PC-3 (cell line): Measurements from ENCODE around the gene SLC23A1. TPM values are rescaled to one million over a fixed set of nuclear protein-coding genes. Genes with fewer than 3 reads are reported as not detected.

ENCODE experiments used
- ATAC-seq: fragments of 200-7000 bp; cut with Tn5 transposase; 2 replicates; pipeline ENCODE4 v1.9.1; 2020; ENCODE audit warnings: mild to moderate bottlenecking, moderate library complexity
- BruUV-seq: library from RNA; stranded (reverse); fragments of 400-500 nt; replicated peaks from 2 replicates; lab custom pipeline; 2021; lab: Mats Ljungman, UMichigan
- CTCF ChIA-PET: fragments of 300-600 bp; sonication (Branson Sonifier 250); formaldehyde crosslinking; loops from one replicate; lab custom pipeline; 2022; ENCODE audit warnings: antibody characterized with exemption; lab: Charles Lee
- POLR2A ChIA-PET: fragments of 300-600 bp; sonication (Branson Sonifier 250); formaldehyde crosslinking; loops from one replicate; lab custom pipeline; 2022; ENCODE audit warnings: antibody characterized with exemption; ENCODE audit not compliant: unreplicated experiment; lab: Charles Lee
- DNase-seq: peaks from one replicate; pipeline ENCODE4 v3.0.0-alpha.2; 2015
- H2AFZ ChIP-seq: fragments of 300-600 bp; sonication (generic); 2 replicates; pipeline ENCODE4 v1.6.0; 2016; ENCODE audit warnings: antibody characterized with exemption, low read length
- H3F3A ChIP-seq: fragments of 300-600 bp; sonication (generic); one replicate; pipeline ENCODE4 v1.6.0; 2017; ENCODE audit warnings: antibody characterized with exemption, low read length, control low read depth, mild to moderate bottlenecking; ENCODE audit not compliant: unreplicated experiment
- H3K27ac ChIP-seq: fragments of 300-600 bp; sonication (generic); 2 replicates; pipeline ENCODE4 v1.5.1; 2016; ENCODE audit warnings: mild to moderate bottlenecking, low read length
- H3K27me3 ChIP-seq: fragments of 300-600 bp; sonication (generic); 2 replicates; pipeline ENCODE4 v1.6.1; 2016; ENCODE audit warnings: low read length, mixed read lengths
- H3K36me3 ChIP-seq: fragments of 300-600 bp; sonication (generic); 2 replicates; pipeline ENCODE4 v1.6.1; 2016; ENCODE audit warnings: low read depth, mixed run types, low read length, mixed read lengths
- H3K4me1 ChIP-seq: fragments of 300-600 bp; sonication (generic); 2 replicates; pipeline ENCODE4 v1.5.1; 2016; ENCODE audit warnings: low read length; ENCODE audit not compliant: insufficient read depth
- H3K4me2 ChIP-seq: fragments of 300-600 bp; sonication (generic); 2 replicates; pipeline ENCODE4 v1.6.0; 2016; ENCODE audit warnings: low read length
- H3K4me3 ChIP-seq: fragments of 300-600 bp; sonication (generic); 2 replicates; pipeline ENCODE4 v1.5.1; 2016; ENCODE audit warnings: mild to moderate bottlenecking, low read length, mixed read lengths
- H3K79me2 ChIP-seq: fragments of 300-600 bp; sonication (generic); 2 replicates; pipeline ENCODE4 v1.6.1; 2017; ENCODE audit warnings: low read length, mixed read lengths
- H3K9ac ChIP-seq: fragments of 300-600 bp; sonication (generic); 2 replicates; pipeline ENCODE4 v1.6.0; 2016; ENCODE audit warnings: mild to moderate bottlenecking, low read length
- H3K9me2 ChIP-seq: fragments of 300-600 bp; sonication (generic); replicated peaks from 2 replicates; pipeline ENCODE4 v1.6.1; 2016; ENCODE audit warnings: mixed run types, low read length, mixed read lengths
- H3K9me3 ChIP-seq: fragments of 300-600 bp; sonication (generic); 2 replicates; pipeline ENCODE4 v1.6.1; 2016; ENCODE audit warnings: low read length, mixed read lengths
- H4K20me1 ChIP-seq: fragments of 300-600 bp; sonication (generic); 2 replicates; pipeline ENCODE4 v1.6.1; 2016; ENCODE audit warnings: low read length, mixed read lengths
- EZH2 ChIP-seq: fragments of 300-600 bp; sonication (generic); IDR thresholded peaks from one replicate; pipeline ENCODE4 v1.6.1; 2017; ENCODE audit warnings: antibody characterized with exemption, mild to moderate bottlenecking, low read length; ENCODE audit not compliant: unreplicated experiment
- EZH2phosphoT487 ChIP-seq: fragments of 300-600 bp; sonication (generic); IDR thresholded peaks from 2 replicates; pipeline ENCODE4 v1.6.1; 2018; ENCODE audit warnings: mild to moderate bottlenecking, antibody characterized with exemption, low read length, borderline replicate concordance
- intact Hi-C: fragments of 100-400 bp; cut with micrococcal nuclease; formaldehyde crosslinking; loops from 2 replicates; pipeline ENCODE4 v1.9.0; 2023
- total RNA-seq: library from RNA; depleted of rRNA; stranded (reverse); fragments of >200 nt; gene quantifications from 2 replicates; pipeline ENCODE4 v1.2.3, GENCODE V29; 2014
- TF ChIP-seq, protein P1 (sequence below): fragments of 300-600 bp; sonication (generic); conservative IDR thresholded peaks from 2 replicates; pipeline ENCODE4 v1.5.1; 2017; ENCODE audit warnings: antibody characterized with exemption, low read depth, mild to moderate bottlenecking, low read length

SLC23A1 gene
- total RNA-seq, 1 experiment from 2014 or later, result not detected

DNA sequence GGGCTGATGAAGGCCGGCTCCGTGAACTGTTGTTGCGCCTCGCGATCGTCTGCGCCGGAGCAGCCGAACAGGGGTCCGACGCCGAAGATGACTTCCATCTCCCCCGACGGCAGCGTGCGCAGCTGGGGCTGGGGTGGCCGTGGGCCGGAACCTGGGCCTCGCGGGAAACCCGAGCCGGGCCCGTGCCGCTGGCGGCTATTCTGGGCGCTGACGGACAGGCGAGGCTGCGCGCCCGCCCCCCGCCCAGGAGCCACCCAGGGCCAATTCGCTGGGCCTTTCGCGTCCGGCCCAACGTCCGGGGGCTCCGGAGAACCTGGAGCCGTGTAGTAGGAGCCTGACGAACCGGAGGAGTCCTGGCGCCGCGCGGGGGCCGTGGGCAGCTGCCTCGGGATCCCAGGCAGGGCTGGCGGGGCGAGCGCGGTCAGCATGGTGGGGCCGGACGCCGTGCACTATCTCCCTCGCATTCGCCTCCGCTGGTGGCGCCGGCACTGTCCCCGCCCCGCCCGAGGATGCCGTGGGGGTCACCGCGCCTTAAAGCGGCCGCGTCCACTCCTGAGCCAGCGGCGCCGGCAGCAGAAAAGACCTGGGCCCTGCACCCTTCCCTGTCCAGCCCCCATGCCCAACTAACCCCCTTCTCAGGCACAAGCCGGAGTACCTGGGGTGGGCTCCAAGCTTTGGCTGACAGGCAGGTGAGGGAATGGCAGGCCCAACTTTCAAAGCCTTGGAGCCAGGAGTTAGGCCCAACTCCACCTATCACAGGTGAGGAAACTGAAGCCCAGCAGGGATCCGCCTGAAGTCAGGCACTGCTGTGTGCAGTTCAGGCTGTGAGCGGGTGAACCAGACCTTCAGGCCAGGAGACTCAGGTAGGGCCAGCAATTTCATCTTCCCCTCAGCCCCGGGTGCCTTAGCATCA lies 11.8 kb upstream of the SLC23A1 start, which contains the start of gene PROB1:
TSS of gene PROB1 (minus strand) at position 451 of the 913 bp plus-strand sequence. CDS start at position 428, 23 bp downstream.
- BruUV-seq, result no TSS peak
- ATAC-seq, result no peak

DNA sequence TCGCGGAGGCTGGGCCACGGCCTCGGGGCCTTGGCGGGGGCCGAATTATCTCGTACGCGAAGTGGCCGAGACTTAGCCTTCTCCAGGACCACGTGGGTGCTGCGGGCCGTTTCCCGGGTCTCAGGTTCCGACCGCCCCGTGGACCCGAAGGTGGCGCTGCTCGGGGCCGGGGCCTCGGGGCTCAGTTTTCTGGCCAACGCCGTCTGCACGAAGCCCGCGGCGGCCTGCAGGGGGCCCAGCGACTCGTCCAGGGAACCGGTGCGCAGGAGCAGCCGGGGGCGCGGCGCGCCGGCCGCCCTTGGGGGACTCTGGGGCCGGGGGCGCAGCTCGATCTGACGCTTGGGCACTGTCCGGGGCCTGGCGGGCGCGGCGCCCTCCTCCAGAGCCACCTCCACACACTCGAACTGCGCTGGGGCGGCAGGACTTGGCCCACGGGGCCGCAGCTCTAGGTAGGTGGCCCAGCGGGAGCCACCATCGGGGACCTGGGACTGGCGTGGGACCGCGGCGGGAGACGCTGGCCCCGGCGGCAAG lies 11.1 kb upstream of the SLC23A1 start:
- ChIA-PET POLR2A (no interaction called here), CTCF (no interaction called here)
- no peak overlapping the region for H3K27ac ChIP-seq
- DNase-seq (no peak), ATAC-seq (no peak)
- no peak overlapping the region for H2AFZ ChIP-seq
- no peaks in the 10 kb centered on the region for H3K9me3 ChIP-seq
- no peak overlapping the region for H3K9ac ChIP-seq
- 0 out of 2 replicates have a peak overlapping the region, but pooled peaks have one; percentile 94 for H3K4me2 ChIP-seq
- H3F3A ChIP-seq, result no peaks in the 10 kb centered on the region
- peaks cover 20% of the 10 kb centered on the region for H3K4me1 ChIP-seq
- BruUV-seq, result no TSS peak
- H4K20me1 ChIP-seq, result no peaks in the 10 kb centered on the region
- TF ChIP-seq, protein P1, sequence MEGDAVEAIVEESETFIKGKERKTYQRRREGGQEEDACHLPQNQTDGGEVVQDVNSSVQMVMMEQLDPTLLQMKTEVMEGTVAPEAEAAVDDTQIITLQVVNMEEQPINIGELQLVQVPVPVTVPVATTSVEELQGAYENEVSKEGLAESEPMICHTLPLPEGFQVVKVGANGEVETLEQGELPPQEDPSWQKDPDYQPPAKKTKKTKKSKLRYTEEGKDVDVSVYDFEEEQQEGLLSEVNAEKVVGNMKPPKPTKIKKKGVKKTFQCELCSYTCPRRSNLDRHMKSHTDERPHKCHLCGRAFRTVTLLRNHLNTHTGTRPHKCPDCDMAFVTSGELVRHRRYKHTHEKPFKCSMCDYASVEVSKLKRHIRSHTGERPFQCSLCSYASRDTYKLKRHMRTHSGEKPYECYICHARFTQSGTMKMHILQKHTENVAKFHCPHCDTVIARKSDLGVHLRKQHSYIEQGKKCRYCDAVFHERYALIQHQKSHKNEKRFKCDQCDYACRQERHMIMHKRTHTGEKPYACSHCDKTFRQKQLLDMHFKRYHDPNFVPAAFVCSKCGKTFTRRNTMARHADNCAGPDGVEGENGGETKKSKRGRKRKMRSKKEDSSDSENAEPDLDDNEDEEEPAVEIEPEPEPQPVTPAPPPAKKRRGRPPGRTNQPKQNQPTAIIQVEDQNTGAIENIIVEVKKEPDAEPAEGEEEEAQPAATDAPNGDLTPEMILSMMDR, result no peak
- TF ChIP-seq EZH2phosphoT487, result no peak
- no peak for TF ChIP-seq EZH2
- intact Hi-C loops, result no loop called here
- H3K79me2 ChIP-seq, result peaks cover 28% of the 10 kb centered on the region
- no peaks in the 10 kb centered on the region for H3K27me3 ChIP-seq
- H3K36me3 ChIP-seq, result no peaks in the 10 kb centered on the region
- H3K9me2 ChIP-seq, result no peaks in the 10 kb centered on the region
- H3K4me3 ChIP-seq, result no peak overlapping the region

More for the DNA sequence above, 11.8 kb upstream of the SLC23A1 start, which contains the start of gene PROB1:
- no peaks in the 10 kb centered on the region for H3K36me3 ChIP-seq
- POLR2A ChIA-PET, result no interaction called here
- 0 out of 2 replicates have a peak within 1 kb of the TSS, but pooled peaks have one; percentile 94 for H3K4me2 ChIP-seq
- intact Hi-C loops, result no loop called here
- H3K9ac ChIP-seq, result no peak within 1 kb of the TSS
- H2AFZ ChIP-seq, result no peak within 1 kb of the TSS
- no peaks in the 10 kb centered on the region for H3K9me3 ChIP-seq
- H3K27me3 ChIP-seq, result no peaks in the 10 kb centered on the region
- TF ChIP-seq EZH2phosphoT487 (no peak), EZH2 (no peak)
- TF ChIP-seq, protein P1, result no peak
- CTCF ChIA-PET, result no interaction called here
- H3K79me2 ChIP-seq, result peaks cover 28% of the 10 kb centered on the region
- H3K27ac ChIP-seq, result no peak within 1 kb of the TSS
- H3K9me2 ChIP-seq, result no peaks in the 10 kb centered on the region
- no peak within 1 kb of the TSS for H3K4me3 ChIP-seq
- H4K20me1 ChIP-seq, result no peaks in the 10 kb centered on the region
- no peak for DNase-seq
- no peaks in the 10 kb centered on the region for H3F3A ChIP-seq
- H3K4me1 ChIP-seq, result peaks cover 20% of the 10 kb centered on the region
